Mammary epithelial cell (primary cell): Measurements from ENCODE around the gene FAU.

Source experiments
- EZH2 ChIP-seq: IDR thresholded peaks from 2 replicates; pipeline ENCODE4 v1.6.1; 2012; ENCODE audit warnings: low read length, inconsistent platforms, borderline replicate concordance
- TF ChIP-seq, protein P1 (sequence below), 2 donors: IDR thresholded peaks in 1 of 2; conservative IDR thresholded peaks in 1 of 2; 2 replicates each; pipeline ENCODE4 v1.5.1; 2011 to 2012; ENCODE audit warnings: inconsistent platforms in 2 of 2, low read length in 2 of 2, mild to moderate bottlenecking in 2 of 2, control low read depth in 1 of 2, low read depth in 1 of 2; ENCODE audit not compliant: insufficient read depth in 1 of 2; ENCODE audit errors: extremely low read depth in 1 of 2

DNA sequence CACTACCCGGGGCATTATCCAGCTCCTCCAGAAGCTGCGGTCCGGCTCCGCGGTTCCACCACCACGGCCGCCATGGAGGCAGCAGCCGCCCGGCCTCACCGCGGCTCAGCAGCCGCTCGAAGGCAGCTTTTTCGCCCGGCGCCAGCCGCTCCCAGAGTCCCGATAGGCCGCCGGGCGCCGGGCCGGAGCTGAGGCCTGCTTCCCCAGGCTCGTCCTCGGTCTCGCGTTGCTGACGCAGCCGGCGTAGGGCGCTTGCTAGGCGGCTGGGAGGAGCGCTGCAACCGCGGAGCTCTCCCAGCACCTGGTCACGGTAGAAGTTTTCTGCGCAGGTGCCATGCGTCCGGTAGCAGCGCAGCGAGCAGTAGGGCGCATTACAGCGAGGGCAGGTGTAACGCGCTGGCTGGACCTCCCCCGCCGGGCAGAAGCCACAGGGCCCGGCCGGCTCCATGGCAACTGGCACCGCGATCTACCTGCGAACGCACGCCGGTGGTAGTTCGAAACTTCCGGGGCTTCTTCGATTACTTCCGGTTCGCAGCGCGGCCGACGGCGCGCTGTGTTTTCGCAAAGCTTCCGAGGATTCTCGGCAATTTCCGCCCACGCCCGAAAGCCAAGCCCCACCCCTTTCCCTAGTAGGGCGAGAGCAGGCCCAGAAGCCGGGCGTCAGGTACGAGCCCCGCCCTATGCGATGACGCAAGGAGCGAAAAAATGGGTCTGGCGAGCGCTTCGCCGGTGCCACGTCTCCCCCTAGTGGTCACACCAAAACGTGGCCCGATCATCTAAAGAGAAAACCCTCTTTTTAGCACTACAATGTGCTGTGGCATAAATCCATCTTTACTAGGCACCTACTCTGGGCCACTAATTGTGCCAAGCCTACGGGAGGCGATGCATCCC, 4.5 kb downstream of the FAU start, which contains the start of gene ZNHIT2:
- TF ChIP-seq, protein P1, sequence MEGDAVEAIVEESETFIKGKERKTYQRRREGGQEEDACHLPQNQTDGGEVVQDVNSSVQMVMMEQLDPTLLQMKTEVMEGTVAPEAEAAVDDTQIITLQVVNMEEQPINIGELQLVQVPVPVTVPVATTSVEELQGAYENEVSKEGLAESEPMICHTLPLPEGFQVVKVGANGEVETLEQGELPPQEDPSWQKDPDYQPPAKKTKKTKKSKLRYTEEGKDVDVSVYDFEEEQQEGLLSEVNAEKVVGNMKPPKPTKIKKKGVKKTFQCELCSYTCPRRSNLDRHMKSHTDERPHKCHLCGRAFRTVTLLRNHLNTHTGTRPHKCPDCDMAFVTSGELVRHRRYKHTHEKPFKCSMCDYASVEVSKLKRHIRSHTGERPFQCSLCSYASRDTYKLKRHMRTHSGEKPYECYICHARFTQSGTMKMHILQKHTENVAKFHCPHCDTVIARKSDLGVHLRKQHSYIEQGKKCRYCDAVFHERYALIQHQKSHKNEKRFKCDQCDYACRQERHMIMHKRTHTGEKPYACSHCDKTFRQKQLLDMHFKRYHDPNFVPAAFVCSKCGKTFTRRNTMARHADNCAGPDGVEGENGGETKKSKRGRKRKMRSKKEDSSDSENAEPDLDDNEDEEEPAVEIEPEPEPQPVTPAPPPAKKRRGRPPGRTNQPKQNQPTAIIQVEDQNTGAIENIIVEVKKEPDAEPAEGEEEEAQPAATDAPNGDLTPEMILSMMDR (conservative IDR thresholded peaks at IDR 0.05 in 1 of 2, IDR thresholded peaks at IDR 0.05 in 1 of 2; ENCODE audit: extremely low read depth in 1 of 2, insufficient read depth in 1 of 2, low read depth in 1 of 2, low read length in 2 of 2), result peak; percentile 84 to 95
- no peak for TF ChIP-seq EZH2
